ENCODE results near the gene SGK1.
"Not testable (repeated sequence)": the region's sequence is repeated elsewhere in the genome, so short reads cannot be mapped to it uniquely, and the experiment has no call there.

SGK1 gene

DNA sequence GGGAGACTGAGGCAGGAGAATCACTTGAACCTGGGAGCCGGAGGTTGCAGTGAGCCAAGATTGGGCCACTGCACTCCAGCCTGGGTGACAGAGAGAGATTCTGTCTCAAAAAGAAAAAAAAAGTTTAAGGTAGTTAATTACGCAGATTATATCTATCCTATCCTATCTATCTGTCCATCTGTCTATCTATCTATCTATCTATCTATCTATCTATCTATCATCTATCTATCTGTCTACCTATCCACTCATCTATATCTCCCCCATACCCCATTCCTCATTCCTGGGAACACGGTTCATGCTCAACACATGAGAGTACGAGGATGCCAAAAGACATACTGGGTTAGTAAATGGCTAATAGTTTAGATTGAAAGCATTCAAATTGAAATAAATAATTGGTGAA is 8.3 kb upstream of the SGK1 start:
- not testable (repeated sequence) for DNase-seq

DNA sequence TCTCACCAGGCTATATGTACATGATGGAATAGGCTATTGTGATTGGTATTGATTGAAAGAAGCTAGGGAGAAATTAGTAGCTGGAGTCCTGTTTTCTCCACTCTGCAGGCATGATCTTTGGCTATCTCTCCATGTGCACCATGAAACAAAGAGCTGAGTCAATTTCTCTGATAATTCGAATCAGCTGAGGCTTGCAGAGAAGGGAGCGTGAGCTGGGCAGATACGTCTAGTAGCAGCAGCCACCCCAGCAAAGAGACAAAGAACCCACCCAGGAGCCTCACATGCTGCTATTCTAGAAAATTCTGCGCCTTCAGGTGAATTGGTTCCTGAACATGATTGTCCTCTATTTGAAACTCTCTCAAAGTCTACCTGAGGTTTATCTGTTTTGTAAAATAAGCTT is 6.9 kb upstream of the SGK1 start:
- DNase-seq, result no peak

DNA sequence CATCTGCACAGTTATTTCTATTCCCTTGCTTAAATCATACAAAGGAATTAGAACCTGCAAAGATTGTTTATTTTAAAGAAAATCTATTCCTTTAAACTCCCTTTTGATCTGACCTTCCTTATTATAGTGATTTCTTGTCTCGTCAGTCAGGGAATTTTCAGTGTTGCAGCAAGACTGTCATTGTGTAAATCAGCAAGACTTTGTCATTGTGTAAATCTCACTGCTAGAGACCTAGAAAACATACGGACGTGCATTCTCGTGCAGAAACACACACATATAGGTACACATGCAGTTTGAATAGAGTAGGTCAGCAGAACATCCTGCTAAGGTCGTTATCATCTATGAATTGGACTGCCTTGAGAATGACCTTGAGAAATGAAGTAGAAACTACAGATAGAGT is 6.2 kb upstream of the SGK1 start:
- no peak for DNase-seq

DNA sequence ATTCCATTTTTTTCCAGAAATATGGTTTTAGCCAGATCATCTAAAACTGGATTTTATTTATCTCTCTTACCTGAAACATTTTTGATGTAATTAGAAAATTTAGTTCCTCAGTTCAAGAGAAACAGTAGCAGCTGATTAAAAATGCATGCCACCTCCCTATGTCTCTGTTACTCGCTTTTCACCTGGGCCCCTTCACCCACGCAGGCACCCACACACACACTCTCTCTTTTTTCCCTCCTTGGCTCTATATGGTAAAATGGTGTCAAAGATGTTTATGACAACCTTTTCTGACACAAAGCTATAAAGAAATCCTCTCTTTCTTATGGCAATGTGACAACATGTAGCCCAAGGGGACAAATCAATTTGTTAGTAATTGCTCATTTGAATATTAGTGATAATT is 5.8 kb upstream of the SGK1 start:
- no peak for DNase-seq

DNA sequence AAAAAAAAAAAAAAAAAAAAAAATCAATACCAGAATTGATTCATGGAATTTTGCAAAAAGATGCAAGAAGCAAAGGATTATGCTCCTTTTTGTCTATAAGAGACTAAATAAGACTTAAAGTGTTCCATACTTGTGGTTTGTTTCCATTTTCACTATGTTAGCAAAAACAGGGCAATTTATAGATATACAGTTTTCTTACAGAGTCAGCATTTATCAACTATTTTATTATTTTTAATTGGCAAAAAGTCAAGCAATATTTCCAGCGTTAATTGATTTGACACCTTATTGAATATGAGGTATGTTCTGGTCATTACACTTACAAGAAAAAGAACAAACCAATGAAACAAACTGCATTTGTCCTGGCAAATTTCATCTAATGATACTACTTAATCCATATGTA is 5.4 kb upstream of the SGK1 start:
- no peak for DNase-seq

DNA sequence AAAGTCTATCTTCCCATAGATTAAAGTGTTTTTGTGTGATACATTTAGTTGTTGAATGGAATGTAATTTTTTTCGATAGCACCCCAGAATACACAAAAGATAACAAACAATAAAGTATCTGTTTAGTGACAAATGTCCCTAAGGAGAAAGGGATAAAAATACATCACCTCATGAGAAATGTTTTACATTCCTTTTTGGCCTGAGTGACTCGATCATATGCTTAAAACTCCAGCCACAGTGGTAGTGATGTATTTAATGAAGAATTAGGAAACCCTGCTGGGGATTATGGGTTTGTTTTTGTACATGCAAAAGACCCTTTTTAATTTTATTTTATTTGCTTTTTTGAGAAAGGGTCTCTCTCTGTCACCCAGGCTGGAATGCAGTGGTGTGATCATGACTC is 4.3 kb upstream of the SGK1 start:
- no peak for DNase-seq

DNA sequence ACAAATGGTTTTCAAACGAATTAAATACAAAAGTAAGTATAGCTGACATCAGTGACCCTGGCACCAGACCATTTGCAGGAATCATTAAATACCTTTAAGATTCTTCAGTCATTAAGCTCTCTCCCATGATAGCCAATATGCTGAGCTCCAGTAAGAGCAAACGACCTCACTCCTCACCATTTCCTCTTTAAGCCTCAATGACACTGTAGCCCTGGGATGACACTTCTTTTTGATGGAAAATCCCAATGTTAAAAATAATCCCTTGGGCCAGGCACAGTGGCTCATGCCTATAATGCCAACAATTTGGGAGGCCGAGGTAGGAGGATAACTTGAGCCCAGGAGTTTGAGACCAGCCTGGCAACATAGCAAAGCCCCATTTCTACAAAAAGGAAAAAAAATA is 3.3 kb upstream of the SGK1 start:
- DNase-seq, result no peak

DNA sequence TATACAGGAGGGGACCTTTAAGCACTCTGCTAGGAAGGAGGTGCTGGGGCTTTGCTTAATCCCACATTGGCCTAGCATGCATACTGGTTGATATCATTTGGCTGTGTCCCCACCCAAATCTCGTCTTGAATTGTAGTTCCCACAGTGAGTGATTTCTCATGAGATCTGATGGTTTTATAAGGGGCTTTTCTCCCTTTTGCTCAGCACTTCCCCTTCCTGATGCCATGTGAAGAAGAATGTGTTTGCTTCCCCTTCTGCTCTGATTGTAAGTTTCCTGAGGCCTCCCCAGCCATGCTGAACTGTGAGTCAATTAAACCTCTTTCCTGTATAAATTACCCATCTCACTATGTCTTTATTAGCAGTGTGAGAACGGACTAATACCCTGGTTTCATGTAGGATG is 1.8 kb upstream of the SGK1 start:
- DNase-seq, result not testable (repeated sequence)

DNA sequence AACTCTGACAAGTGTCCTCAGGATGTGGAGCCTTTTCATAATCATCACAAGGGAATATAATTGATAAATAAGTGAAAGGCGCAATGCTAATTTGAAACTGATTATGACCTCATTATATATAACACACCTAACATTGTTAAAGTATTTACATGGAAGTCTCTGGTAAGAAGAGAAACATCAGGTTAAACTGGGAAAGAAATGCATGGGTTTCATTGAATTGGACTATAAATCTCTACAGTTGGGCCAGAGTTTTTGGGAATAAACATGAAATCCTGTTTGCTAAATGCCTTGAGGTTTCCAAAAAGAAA is 1.0 kb upstream of the SGK1 start:
- no peak for DNase-seq

DNA sequence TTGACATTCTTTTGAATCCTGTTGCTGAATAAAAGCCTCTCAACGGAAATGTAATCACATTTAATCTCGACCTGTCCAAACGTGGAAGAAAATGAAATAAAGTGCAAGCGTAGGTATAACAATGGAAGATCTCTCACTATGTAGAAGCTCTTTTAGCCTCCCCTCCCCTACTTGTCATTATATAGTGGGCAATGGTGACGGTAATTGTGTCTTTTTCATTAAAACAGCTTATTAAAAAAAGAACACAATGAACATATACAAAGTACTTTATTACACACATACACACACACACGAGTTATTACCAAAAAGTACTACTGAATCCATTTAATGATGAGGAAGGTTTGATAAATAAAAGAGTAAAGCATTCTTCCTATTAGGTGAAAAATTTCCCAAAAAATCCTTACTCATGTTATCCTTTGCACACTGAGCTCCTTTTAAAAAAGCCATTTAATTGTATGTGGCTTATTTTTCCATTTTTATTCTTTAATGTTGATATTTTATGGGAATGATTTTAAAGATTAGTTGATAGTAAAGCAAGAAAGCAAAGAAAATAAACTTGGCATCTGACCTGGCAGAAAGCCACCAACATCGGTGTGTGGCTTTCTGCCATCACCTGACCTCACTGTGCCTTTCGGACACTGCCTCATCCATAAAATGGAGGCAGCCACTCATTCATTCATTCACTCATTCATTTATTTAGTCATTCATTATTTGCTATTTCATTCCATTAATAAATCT is 493 bp upstream of the SGK1 start:
- DNase-seq, result no peak

DNA sequence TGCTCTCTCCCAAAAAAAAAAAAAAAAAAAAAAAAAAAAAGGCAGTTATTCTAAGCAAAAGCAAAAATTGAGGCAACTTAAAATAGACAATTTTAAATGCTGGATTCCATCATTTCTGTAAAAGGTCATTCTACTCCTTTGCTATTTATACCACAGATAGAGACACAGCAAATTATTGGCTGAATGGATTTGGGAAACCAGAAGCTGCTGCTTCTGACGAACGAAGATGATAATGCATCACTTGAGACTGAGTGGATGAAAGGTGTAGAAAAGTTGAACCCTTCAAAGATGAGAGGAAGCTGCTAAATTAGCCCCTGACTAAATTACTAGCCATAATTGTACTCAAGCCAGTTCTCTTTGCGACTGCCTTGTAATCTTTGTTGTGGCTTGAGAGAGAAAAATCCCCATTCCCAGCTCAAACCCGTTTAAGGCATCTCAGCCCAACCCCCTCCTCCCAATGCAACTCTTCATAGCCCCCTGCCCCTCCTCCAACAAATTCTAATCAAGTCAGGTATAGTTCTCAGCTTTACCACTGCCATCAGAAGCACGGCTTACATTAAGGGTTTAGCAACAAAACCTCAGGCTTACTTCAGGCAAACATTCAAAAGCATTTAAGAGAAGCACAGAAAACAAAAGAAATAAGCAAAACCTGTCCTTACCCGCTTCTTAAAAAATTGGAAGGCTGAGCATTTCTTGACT is 1.0 kb downstream of the SGK1 start:
- no peak for DNase-seq

DNA sequence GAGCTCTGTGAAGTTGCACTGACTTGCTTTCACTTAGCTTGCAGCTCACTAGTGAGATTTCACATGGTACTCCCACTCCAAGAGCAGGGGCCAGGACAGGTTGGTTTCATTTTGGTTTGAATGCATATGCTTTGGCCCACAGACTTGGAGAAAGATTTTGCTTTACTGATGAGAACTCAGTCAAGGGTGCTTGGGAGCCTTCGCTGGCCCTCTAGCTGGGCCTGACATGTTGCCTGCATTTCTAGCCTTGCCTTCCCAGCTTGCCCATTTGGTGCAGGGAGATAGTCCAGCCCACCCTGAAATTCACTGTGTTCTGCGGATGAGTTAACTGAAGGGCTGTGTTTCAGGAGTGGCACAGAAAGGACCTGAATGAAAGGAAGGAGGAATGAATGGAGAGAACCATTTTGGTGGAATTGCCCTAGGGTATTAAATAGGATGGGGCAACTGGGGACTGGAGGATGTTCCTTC is 1.9 kb downstream of the SGK1 start:
- DNase-seq, result no peak

DNA sequence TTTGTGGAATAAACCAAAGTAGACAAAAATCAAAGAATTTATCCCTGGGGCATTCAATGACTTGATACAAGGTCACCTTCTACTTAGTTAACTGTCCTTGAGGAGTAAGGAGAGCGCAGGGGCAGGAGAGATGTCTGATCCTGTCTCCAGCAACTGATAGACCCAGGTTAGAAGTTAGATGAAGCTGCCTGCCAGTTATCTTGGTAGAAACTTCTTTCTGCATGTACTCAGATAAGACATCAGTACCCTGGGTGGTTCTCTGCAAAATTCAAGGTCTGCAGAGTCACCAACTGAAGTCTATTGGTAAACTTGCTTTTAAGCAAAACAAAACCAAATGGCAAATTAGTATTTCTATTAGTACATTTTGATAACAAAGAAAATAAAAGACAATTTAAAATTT is 2.7 kb downstream of the SGK1 start:
- no peak for DNase-seq

DNA sequence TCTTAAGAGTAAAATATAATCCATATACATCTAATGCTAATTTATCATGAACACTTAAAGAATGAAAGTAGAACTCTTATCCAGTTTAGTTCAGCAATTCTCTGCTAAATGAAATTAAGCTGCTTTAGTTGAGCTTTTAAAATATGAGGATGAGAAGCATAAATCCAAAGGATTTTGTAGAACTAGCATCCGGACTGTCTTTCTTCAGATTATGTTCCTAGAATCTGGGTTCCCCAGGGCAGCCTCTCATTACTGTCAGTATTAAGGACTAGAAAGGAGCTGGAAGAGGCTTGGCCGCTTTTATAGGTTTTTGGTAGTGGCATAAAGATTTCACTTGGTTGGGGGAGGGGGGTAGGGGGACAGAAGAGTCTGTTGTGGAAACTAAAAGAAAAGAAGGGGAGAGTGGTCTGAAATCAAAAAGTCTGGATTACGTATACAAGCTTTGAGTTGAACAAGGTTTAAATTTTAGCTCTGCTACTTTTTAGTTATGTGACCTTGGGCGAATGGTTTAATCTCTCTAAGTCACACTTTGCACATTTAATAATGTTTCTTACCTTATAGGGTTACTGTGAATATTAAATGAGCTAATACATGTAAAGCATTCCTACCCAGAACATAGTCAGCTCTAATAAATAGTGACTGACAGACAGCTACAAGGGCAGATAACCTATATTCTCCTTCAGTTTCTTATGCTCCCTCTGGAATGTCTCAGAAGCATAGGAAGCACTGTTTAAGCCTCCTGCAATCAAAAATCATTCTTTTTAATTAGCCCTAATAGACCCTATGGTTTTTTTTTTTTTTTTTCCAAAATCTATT is 3.7 kb downstream of the SGK1 start:
- DNase-seq, result no peak

DNA sequence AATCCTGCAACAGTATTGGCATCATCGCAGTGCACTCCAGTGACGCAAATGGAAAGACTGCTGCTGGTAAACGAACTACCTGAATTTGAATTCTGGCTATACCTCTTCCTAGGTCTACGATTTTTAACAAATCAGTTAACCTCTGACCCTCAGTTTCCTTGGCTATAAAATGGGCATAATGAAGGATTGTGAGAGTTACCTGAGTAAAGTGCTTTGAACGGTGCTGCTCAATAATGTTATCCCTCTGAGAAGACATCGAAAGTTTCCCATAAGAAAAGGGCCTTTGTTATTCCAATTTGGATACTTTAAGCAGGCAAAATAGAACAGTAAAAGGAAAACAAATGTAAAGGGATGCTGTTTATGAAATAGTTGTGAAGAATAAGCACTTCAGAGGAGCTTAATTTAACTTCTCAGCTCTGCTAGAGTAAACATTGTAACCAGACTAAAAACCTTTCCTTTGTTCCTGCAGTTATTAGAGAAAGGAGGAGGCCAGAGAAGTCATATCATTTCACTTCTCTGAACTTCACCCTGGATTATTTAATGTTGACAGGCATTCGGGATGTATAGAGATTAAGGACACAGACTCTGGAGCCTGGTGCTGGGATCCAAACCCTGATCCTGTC is 5.8 kb downstream of the SGK1 start:
- no peak for DNase-seq

DNA sequence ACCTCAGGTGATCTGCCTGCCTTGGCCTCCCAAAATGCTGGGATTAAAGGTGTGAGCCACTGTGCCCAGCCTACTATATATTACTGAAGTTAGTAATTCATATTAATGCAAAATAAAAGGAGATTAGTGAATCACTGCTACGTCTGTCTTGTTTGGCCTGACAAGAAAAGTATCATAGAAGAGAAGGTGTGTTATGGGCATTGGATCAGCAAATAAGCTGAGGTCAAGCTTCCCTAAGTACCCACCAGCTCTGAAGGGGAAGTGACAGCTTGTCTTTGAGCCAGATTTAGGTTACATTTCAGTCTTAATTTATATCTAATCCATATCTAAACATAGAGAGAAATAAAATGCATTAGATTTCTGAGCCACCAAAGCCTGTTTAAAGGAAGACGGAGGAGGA is 7.1 kb downstream of the SGK1 start:
- DNase-seq, result no peak

DNA sequence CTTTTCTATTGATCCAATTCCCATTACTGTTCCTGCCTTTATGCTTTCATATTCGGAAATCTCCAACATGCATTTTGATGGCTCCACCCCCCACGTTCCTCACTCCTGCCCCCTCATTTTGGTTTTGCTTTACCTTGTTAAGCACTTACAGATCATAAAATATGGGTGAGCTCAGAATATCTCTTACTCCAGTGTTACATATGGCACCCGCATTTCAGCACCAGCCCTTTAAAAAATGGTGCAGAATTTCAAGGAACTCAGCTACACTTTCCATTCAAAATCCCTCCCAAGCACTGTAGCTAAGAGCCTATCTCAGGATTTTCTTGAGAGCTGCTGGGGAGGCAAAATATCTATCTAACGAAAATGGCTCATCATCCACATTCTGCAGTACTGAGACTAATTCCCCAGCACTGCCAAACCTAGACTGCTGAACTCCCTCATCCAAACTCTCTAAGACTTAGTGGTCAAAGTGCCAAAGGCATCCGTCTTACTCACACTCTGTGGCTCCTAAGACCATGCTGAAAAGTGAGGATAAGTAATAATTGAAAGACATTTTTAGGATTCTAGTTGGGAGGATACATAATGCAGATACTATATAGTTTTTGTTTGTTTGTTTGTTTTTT is 7.8 kb downstream of the SGK1 start:
- no peak for DNase-seq

DNA sequence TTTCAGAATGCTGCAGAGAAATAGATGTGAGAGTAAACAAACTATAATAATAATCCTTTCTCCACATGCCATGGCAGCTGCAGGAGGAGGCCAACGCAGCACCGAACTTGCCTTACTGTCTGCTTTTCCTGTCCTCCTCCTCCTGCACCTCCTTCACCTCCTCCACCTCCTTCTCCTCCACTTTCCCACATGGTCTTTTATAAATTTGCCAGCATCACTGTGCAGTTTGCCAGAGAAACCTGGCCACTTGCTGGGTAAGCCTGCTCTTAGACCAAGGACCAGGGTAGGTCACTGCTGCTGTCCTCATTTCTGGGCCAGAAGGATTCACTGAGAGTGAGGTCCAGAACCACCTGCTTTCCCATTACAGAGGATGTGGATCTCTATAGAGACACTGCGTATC is 8.7 kb downstream of the SGK1 start:
- no peak for DNase-seq

DNA sequence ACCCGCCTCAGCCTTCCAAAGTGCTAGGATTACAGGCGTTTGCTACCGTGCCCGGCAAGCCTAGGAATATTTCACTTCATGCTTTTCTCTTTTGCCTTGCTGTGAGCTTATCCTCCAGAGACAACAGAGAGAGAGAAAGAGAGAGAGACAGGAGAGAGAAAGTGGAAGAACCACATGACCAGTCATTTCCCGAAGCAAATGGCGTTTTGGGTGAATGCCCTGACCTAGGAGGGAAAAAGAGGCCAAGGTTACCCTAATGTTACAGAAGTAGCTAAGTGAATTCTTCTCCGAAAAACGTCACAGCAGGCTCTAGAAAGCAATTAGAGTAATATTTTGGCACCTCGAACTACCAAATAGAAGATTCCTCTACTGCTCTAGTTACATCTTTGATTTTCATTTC is 9.1 kb downstream of the SGK1 start:
- DNase-seq, result no peak

DNA sequence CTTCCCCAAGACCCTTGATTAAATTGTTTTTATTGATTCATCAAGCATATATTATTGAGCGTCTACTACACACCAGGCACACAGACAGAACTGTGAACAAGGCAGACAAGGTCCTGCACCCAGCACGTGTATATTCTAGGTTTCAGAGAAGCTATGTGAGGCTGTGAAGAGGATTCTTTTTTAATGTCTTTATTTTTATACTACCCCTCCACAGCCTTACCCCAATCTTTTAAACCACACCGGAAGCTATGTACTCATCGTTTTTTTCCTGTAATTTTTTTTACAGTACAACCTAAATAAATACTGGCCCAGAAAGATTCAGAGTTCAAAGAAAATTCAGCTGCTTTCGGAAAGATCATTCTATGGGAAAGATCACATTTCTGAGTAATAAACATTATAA is 10.0 kb downstream of the SGK1 start:
- no peak for DNase-seq

DNA sequence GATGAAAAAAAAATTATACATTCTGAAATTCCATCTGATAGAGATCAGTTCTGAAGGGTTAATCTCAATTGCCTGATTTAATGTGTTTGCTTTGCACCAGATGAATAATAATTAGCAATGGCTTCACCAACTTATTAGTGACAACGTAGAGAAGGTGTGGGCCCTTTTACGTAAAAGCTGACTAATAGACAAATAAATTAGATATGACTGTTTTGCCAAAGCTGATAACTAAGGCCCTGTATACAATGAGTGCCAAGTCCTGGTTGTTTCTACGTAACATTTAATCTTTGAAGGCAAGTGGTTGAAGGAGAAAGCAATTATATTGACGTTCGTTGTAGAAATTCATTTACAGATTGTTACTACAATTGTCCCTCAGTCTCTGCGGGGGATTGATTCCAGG is 10.8 kb downstream of the SGK1 start:
- DNase-seq, result no peak

DNA sequence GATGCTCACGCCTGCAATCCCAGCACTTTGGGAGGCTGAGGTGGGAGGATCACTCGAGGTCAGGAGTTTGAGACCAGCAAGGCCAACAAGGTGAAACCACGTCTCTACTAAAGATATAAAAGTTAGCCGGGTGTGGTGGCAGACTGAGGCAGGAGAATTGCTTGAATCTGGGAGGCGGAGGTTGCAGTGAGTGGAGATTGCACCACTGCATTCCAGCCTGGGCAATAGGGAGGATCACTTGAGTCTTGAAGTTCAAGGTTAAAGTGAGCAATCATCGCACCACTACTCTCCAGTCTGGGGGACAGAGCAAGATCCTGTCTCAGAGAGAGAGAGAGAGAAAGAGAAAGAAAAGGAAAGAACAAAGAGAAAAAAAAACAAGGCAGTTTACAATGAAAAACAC is 13.5 kb downstream of the SGK1 start:
- DNase-seq, result not testable (repeated sequence)

DNA sequence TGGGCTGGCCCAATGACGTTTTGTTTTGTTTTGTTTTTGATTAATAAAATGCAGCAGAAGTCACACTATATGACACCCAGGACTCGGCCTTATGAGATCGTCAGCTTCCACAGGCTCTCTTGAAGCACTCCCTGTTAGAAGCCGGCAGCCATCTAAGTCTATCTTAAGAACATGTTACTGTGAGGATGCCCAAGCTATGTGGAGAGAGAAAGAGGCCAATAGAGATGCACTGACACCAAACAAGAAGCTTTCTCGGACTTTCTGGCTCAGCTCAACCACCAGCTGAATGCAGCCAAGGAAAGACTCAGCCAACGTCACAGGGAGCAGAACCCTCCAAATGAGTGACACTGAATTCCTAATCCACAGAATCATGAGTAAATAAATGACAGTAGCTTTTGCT is 14.0 kb downstream of the SGK1 start:
- DNase-seq, result no peak

Measured in effector CD4-positive, alpha-beta T cell (primary cell).